SHP77 treated with DMSO at 0.1 percent for 48 hours (cell line): Measurements from ENCODE around the gene ZNF277.
"Not testable (repeated sequence)": the region's sequence is repeated elsewhere in the genome, so short reads cannot be mapped to it uniquely, and the experiment has no call there.

Experiments used
- DNase-seq: peaks from one replicate; lab custom pipeline; 2025; lab: John Stamatoyannopoulos, UW

Gene ZNF277

DNA sequence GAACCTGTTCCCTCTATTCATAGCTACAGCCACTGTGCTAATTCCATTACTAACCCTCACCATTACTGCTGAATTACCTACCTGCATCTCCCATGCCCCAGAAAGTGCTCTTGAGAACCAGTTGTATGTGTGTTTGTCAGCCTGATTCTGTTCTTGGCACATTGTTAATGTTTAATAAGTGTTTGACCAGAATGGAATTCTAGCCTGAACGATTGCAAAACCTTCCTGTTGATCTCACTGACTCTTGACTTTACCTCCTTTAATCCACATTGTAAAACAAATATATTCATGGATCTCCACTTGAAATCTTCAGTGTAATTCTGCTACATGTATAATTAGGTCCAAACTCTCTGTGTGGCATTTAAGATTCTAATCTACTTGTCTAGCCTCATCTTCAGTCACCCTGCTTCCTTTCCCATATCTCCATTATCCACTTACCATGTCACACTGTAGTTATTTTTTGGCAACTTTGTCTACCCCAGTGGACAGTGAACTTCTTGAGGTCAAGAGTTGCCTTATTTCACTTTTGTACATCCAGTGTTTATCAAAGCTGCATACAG, 4.9 kb downstream of the ZNF277 start:
- DNase-seq: no peak

DNA sequence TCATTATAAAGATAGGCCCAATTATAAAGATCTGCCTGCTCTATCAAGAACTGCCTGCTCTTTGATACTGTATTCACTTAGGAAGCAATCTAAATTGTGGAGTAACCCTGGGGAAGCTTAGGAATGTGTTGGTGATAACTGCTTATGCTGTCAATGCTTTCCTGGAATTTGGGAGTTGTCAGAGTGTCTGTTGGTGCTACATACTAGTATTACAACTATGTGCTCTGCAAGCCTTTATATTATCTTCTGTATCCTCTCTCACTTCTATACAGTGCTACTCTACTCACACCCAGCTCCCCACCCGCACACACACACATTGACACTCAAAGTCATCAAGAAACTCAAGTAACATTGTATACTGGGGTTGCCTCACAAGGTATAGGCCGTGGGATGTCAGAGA, 6.1 kb downstream of the ZNF277 start:
- DNase-seq: no peak

DNA sequence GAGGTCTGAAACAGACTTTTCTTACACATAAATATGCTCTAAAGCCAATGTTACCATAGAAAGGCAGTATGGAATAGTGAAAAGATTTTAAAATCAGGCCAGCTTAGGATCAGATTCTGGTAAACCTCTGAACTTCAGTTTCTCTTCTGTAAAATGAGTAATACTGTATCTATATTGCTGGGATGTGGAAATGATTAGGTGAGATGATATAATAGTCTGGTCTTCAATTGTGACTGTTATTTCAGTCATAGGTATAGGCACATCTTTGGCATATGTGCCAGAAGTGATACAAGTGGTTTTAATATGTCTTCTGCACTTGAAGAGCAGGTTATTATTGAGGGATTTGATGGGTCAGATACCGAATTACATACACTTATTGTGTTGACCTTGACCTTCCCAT, 7.2 kb downstream of the ZNF277 start:
- no peak for DNase-seq

DNA sequence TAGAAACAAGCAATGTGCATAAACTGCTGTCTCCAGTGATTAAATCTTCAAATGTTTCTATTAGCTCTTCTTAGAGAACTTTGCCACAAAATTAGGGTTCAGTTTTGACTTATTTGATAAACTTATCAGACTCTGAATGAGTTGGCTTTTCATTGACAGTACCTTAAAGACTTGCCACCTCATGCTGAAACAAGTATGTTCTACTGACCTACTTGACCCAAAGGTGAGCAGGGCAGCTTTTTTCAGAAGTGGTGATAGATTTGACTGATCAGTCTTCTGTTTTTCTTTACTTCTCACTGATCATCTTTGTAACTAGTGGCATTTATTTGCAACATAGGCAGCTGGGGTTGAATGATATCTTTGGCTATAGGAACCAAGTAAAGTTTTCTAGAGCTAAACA, 7.8 kb downstream of the ZNF277 start:
- no peak for DNase-seq

DNA sequence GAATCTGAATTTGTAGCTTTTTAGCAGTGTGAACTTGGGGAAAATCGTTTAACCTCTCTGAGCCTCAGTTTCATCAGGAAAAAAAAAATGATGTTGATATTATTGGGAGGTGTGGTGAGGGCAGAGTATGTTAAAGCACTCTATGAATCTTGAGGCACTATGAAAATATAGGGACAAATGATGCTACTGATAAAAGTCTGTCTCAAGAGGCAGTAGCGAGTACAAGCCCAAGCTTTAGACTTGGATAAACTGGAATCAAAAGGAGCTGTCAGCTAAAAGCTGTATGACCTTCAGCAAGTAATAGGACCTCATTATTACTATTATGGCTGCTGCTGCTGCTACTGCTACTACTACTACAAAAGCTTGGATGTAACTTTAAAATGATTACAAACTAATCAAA, 8.4 kb downstream of the ZNF277 start:
- DNase-seq: no peak

DNA sequence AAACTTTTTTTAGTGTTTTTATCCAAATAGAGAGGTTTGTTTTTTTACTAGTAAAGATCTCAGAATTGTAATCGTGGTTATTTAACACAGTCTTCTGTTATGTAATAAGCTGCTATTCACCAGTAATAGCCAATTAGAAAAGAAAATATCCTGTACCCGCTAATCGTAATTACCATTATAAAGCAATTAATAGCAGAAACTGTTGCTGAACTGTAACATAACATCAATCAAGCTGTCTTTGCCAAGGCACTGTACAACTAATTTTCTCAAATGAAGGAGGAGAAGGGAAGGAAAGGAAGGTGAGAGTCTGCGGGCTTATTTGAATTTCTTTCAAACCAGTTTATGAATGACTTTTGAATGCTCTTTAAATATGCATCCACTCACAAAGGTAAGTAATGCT, 9.3 kb downstream of the ZNF277 start:
- DNase-seq: no peak

DNA sequence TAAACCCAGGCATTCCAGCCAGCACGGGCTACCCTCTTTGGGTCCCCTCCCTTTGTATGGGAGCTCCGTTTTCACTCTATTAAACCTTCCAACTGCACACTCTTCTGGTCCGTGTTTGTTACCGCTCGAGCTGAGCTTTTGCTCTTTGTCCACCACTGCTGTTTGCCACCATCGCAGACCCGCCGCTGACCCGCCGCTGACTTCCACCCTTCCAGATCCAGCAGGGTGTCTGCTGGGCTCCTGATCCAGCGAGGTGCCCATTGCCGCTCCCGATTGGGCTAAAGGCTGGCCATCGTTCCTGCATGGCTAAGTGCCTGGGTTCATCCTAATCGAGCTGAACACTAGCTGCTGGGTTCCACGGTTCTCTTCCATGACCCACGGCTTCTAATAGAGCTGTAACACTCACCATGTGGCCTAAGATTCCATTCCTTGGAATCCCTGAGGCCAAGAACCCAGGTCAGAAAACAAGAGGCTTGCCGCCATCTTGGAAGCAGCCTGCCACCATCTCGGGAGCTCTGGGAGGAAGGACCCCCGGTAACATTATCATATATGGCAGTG, 14.5 kb downstream of the ZNF277 start:
- DNase-seq: no peak

DNA sequence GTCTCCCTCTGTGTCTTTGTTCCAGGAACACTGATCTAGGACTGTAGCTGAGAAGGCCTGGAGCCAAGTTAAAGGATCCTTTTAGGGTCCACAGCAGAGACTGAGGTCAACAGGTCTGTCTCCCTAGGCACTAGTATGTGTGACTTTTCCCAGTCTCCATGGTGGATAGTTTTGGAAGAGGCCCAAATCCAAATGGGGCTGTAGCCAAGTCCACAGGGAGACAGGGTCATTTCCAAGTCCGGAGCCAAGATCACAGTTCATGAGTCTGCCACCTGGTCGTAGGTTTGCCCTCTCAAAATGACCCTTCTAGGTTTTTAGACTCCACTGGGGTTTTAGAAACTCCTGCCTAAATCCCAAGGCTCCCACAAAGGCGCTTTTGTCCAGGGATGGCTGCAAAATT, 16.8 kb downstream of the ZNF277 start:
- no peak for DNase-seq

DNA sequence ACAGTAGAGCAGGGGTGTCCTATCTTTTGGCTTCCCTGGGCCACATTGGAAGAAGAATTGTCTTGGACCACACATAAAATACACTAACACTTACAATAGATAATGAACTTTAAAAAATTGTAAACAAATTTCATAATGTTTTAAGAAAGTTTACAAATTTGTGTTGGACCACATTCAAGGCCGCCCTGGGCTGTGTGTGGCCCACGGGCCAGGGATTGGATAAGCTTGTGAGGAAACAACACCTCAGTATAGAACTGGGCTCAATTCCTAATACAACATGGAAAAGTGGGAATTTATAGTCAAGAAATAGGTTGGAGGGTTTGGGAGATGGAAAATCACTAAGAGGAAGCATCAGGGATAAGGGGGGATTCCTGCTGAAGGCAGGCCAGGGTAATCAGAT, 17.7 kb downstream of the ZNF277 start:
- no peak for DNase-seq

DNA sequence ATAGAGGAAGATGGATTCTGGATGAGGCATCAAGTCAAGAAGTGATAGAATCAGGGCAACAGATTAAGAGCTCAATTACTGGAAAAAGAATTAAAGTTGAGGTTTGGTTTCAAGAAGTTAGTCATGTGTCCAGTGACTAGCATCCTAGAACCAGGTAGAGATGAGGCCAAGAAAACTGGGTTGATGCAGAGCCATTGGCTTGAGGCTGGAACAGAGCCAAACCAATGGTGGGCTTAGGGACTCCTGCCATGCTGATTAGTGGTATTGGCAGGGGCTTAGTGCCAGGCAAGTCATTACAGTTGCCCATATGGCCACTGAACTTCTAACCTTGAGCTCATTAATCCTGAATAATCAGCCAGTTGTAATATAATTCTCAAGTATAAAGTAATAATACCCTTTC, 18.5 kb downstream of the ZNF277 start:
- DNase-seq: no peak

DNA sequence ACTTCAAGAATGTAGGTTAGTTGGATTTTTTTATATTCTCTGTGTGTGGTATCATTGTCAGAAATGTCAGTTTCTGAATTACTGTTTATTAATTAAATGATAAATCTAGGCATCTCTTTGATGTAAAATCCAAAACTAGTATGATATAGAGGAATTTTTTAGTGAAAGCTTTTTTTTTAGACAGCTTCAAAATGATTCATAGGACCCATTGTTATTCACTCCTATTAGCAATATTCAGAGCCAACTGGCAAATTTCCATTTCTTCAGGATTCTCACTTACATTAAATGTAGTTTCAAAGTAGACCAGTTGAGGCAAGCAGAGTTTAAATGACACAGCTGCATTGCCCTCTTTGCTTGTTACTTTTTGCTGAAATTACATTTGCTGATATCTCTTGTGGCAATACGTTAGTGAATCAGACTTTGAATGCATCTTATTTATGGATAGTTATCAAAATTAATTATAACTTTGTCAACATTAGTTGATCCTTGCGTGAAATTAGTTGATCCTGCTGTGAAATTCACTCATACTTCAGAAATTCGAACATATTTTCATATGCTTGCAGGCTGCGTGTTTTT, 20.3 kb downstream of the ZNF277 start:
- DNase-seq: no peak

DNA sequence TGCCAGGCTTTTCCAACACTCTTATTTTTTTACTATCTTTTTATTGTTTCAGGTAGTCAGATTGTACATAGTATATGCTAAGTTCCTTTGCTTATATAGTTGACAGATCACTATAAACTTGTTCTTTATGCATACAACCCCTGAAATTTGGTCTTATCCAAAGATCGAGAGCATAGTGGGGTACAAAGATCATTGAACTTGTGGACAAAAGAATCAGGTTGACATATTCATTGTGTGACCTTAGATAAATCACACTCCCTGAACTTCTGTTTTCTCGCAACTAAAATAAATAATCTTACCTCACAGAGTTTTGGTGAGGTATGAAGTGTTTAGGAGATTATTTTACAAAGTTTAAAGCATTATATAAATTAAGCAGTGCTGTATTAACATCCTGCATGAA, 22.1 kb downstream of the ZNF277 start:
- no peak for DNase-seq

DNA sequence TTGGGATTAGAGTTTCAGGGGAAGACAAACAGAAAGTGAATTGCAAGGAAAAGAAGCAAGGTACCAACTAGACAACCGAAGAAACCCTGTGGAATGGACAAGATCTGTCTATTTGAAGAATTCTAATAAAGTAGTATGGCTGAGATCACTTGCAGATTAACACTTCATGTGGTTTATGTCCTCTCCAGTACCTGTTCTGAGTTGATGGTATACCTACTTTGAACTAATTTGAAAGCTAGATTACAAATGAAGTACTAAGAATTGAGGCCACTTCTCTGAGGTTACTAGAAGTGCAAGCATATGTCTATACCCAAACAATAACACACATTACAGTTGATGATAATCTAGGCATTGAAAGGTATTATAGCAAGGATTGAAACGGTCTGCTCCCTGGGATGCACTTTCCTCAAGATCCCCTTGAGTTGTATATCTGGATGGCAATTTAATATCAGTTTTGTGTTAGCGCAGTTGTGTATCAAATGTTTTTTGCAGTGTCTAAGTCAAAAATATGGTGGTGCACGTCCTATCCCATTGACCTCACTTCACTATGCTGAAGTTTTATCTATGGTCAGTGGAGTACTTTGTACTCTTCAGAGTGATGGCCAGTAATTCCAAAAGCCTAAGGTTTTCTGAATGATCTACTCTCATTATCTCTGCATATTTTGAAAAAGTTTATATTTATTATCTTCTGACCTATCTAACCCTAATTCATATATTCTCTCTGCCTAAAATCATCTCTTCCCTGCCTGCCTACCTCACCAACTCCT, 25.9 kb downstream of the ZNF277 start:
- DNase-seq: no peak

DNA sequence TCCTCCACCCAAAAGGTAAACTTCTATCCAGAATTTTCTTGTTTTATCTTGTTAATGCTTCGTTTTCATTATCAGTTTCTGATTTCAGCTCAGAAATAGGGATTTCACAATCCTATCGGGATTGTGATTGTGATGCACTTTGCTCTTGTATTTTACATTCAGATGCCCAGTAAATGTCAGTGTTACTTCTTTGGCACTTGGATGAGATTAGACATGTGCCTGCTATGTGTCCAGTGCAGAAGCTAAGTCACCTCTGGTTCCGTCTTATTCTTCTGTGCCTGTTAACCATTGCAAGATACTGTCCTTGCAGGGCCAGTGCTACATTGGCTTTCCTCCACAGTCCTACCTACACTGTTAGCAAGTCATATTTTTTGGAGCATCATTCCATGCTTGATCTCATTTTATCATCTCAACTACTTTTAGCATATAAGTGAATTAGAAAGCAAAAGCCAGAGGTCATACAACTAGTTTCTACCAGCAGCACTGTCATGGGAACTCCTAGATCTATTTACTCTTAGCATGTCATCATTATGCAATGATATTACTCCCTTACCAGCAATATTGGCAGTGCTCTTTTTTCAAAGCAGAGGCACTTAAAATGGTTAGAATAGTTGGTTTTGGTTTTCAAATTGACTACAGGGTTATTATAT, 26.7 kb downstream of the ZNF277 start:
- no peak for DNase-seq

DNA sequence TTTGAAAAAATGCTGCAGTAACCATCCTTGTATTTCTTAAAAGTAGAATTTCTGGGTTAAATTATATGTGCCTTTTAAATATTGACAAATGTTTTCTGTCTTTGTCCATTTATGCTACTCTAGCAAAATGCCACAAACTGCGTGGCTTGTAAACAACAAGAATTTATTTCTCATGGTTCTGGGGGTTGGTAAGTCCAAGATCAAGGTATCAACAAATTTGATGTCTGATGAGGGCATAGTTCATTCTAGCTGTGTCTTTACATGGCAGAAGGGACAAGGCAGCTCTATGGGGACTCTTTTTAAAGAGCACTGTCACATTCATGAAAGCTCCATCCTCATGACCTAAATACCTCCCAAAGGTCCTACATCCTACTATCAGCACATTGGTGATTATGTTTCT, 27.7 kb downstream of the ZNF277 start:
- no peak for DNase-seq

DNA sequence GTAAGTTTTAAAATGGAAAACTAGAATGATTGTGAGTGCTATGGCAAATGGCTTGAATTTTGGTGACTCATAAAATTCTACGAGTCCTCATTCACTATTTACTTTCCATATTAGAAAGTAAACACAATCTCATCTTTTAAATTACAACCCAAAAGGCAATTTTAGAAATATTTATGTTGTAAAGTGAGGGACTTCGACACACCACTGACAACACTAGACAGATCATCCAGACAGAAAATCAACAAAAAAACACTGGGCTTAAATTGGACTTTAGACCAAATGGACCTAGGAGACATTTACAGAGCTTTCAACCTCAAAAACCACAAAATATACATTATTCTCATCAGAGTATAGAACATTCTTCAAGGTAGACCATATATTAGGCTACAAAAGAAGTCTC, 30.1 kb downstream of the ZNF277 start:
- DNase-seq: no peak

DNA sequence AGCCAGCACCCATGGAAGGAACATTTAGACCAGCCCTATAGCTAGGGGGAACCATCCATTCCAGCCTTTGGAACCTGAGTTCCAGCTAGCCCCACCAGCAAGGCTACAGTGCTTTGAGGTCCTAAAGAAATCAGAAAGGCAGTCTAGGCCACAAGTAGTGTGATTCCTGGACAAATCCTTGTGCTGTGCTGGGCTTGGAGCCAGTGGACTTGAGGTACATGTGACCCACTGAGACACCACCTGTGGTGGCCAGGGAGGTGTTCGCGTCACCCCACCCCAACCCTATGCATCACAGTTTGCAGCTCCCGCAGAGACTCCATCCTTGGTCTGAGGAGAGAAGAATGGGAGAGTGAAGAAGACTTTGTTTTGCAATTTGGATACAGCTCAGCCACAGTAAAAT, 31.8 kb downstream of the ZNF277 start:
- no peak for DNase-seq

DNA sequence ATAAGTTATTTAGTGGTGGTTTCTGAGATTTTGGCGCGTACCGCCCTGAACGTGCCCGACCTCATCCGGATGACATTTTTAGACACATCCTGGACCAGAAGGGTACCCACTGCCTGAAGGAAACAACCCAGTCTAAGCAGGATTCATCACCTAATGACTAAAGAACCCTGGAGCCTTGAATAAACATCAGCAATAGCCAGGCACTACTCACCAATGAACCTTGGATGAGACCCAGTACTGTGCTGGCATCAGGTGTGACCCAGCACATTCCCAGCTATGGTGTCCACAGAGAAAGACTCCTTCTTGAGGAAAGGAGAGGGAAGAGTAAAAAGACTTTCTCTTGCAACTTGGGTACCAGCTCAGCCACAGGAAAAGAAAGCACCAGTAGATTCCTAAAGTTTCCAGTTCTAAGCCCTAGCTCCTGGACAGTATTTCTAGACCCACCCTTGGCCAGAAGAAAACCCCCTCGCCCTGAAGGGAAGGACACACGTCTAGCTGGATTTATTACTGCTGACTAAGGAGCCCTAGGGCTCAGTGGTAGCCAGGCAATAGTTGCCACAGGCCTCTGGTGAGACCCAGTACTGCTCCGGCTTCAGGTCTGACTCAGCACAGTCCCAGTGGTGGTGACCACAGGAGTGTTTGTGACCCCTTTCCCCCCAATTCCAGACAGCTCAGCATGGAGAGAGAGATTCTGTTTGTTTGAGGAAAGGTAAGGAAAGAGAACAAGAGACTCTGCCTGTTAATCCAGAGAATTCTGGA, 32.5 kb downstream of the ZNF277 start:
- no peak for DNase-seq

DNA sequence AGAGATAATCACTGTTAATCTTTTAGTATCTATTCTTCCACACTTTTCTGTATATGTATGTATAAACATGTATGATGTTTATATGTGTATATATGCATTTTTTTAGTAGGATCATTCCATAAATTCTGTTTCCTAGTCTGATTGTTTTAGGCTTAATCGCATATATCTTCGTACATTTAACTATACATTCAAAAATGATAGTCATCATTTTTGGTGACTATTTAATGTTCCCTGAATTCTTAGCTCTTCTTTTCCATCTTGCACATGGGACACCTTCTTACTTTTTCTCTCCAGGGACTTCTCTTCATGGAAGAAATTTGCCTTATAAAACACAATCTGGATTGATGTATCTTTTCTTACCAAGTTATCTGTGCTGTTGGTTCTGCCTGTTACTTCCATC, 42.1 kb downstream of the ZNF277 start:
- no peak for DNase-seq

DNA sequence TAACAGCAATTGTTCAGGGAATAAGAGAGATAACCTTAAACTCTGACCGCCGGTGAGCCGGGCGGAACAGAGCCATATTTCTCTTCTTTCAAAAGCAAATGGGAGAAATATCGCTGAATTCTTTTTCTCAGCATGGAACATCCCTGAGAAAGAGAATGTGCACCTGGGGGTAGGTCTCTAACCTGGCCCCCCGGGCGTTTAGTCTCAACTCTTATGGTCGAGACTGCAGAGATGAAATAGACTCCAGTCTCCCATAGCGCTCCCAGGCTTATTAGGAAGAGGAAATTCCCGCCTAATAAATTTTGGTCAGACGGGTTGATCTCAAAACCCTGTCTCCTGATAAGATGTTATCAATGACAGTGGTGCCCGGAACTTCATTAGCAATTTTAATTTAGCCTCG, 43.5 kb downstream of the ZNF277 start:
- not testable (repeated sequence) for DNase-seq

DNA sequence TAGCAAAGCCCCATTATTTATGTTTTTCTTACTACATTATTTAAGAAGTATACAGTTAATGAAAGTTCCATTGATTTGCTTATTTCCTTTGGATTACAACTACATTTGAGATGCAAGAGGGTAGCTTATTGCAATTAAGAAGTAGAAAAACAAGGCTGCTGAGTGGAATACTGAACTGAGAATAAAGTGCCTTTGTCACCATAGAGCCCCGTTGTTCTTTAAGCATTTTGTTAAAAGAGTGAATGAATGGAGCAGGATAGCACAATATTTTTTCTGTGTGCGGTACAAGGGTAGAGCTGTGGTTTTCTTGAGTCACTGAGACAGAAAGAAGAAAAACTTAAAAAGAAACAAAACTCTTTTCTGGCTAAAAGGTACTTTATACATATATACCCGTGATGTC, 45.6 kb downstream of the ZNF277 start:
- DNase-seq: no peak

DNA sequence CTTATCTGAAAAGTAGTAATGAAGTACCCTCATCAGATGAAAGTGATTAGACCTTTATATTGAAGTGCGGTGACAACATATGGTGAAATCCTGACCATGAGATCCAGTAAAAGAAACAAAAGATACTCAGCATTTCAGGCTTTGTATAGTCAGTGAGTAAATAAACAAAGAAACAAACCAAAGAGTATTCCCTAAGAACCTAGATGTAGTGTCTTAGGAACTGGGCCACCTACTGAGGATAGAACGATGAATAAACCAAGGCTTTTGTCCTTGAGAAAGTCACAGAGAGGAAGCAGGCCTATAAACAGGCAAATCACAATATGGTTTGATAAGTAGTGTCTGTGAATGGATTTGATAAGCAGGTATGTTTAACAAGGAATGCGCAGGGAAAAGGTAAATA, 46.2 kb downstream of the ZNF277 start:
- no peak for DNase-seq
